Hepatocyte (in vitro differentiated cells): ENCODE data around the gene NR6A1. TPM values are rescaled to one million over a fixed set of nuclear protein-coding genes. Genes with fewer than 3 reads are reported as not detected.

Experiments
- DNase-seq: peaks from one replicate; pipeline ENCODE4 v3.0.0-alpha.2; 2016; ENCODE audit warnings: low spot score
- H2AFZ ChIP-seq: fragments of 200-600 bp; sonication (generic); 2 replicates; pipeline ENCODE4 v1.6.0; 2016; ENCODE audit warnings: antibody characterized with exemption, mild to moderate bottlenecking
- H3K27ac ChIP-seq: fragments of 200-600 bp; sonication (generic); 2 replicates; pipeline ENCODE4 v1.5.1; 2016; ENCODE audit warnings: mild to moderate bottlenecking
- H3K27me3 ChIP-seq: fragments of 200-600 bp; sonication (generic); 2 replicates; pipeline ENCODE4 v1.6.1; 2016
- H3K36me3 ChIP-seq: fragments of 200-600 bp; sonication (generic); replicated peaks from 2 replicates; pipeline ENCODE4 v1.5.1; 2016; ENCODE audit warnings: low read depth; ENCODE audit not compliant: insufficient read depth
- H3K4me1 ChIP-seq: fragments of 200-600 bp; sonication (generic); 2 replicates; pipeline ENCODE4 v1.5.1; 2016; ENCODE audit warnings: mild to moderate bottlenecking, moderate library complexity; ENCODE audit not compliant: insufficient read depth
- H3K4me2 ChIP-seq: fragments of 200-600 bp; sonication (generic); 2 replicates; pipeline ENCODE4 v1.6.0; 2016
- H3K4me3 ChIP-seq: fragments of 200-600 bp; sonication (generic); 2 replicates; pipeline ENCODE4 v1.5.1; 2016; ENCODE audit warnings: mild to moderate bottlenecking
- H3K79me2 ChIP-seq: fragments of 200-600 bp; sonication (generic); 2 replicates; pipeline ENCODE4 v1.6.0; 2017; ENCODE audit warnings: mild to moderate bottlenecking
- H3K9me2 ChIP-seq: fragments of 200-600 bp; sonication (generic); replicated peaks from 2 replicates; pipeline ENCODE4 v1.6.0; 2017; ENCODE audit warnings: mild to moderate bottlenecking; ENCODE audit not compliant: insufficient read depth
- H3K9me3 ChIP-seq: fragments of 200-600 bp; sonication (generic); 2 replicates; pipeline ENCODE4 v1.5.1; 2016; ENCODE audit warnings: low read depth, mild to moderate bottlenecking
- H4K20me1 ChIP-seq: fragments of 200-600 bp; sonication (generic); 2 replicates; pipeline ENCODE4 v1.6.0; 2016; ENCODE audit warnings: mild to moderate bottlenecking; ENCODE audit not compliant: insufficient read depth, poor library complexity, severe bottlenecking
- CTCF ChIP-seq: fragments of 200-600 bp; sonication (generic); IDR thresholded peaks from 2 replicates; pipeline ENCODE4 v1.5.1; 2016; ENCODE audit warnings: antibody characterized with exemption, mild to moderate bottlenecking; ENCODE audit not compliant: poor library complexity
- EZH2 ChIP-seq: fragments of 200-600 bp; sonication (generic); IDR thresholded peaks from 2 replicates; pipeline ENCODE4 v1.6.1; 2016; ENCODE audit warnings: antibody characterized with exemption, mild to moderate bottlenecking, borderline replicate concordance
- EZH2phosphoT487 ChIP-seq: fragments of 200-600 bp; sonication (generic); IDR thresholded peaks from one replicate; pipeline ENCODE4 v1.6.1; 2018; ENCODE audit warnings: antibody characterized with exemption, mild to moderate bottlenecking, low read depth, moderate library complexity; ENCODE audit not compliant: unreplicated experiment, severe bottlenecking
- WGBS: methylation state at CpG from one replicate; pipeline ENCODE4 v1.1.6; 2016; ENCODE audit warnings: low lambda C conversion rate; ENCODE audit errors: missing lambda C conversion rate; 5-methylcytosine and 5-hydroxymethylcytosine counted together
- polyA plus RNA-seq: library from polyadenylated mRNA; unstranded; fragments of >200 nt; fragmentation: Nextera tagmentation; extraction: Ambion mirVana; gene quantifications from 2 replicates; pipeline ENCODE4 v1.2.1, GENCODE V29; 2016
- total RNA-seq: library from RNA; depleted of rRNA; stranded (reverse); fragments of >200 nt; gene quantifications from 2 replicates; pipeline ENCODE4 v1.2.3, GENCODE V29; 2014

NR6A1 gene
- total and polyA plus RNA-seq, 2 experiments from 2014 or later: 1.2 to 4.0 TPM

GRCh38 chr9:124475158-124475867, 295.8 kb downstream of the NR6A1 start:
- H3K4me1 ChIP-seq: peaks cover 9% of the 10 kb centered on the region
- H3K4me2 ChIP-seq: no peak overlapping the region
- no peak for DNase-seq
- H2AFZ ChIP-seq: no peak overlapping the region
- 77% methylated on average over 19 of the region's 21 CpGs for WGBS
- H3K9me3 ChIP-seq: no peaks in the 10 kb centered on the region
- peaks cover 25% of the 10 kb centered on the region for H3K27me3 ChIP-seq
- H3K9me2 ChIP-seq: no peaks in the 10 kb centered on the region
- H3K27ac ChIP-seq: no peak overlapping the region
- no peak overlapping the region for H3K4me3 ChIP-seq
- H4K20me1 ChIP-seq: no peaks in the 10 kb centered on the region
- no peaks in the 10 kb centered on the region for H3K79me2 ChIP-seq
- no peak for TF ChIP-seq EZH2
- no peak for TF ChIP-seq CTCF
- no peak for TF ChIP-seq EZH2phosphoT487
- no peaks in the 10 kb centered on the region for H3K36me3 ChIP-seq

DNA sequence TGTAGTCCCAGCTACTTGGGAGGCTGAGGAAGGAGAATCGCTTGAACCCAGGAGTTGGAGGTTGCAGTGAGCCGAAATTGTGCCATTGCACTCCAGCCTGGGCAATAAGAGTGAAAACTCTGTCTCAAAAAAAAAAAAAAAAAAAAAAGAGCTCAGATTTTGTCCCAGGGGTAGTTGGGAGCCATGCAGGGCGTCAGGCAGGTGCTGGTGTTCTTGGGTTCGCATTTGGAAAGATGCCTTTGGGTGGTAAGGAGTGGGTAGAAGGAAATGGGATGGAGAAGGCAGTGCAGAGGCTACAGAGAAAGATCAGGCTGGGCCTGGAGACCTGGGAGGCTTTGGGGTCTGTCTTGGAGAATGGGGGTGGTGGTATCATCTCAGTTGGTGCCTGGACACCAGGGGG, 297.0 kb downstream of the NR6A1 start:
- Histone ChIP-seq H3K9me3 (no peaks in the 10 kb centered on the region), H3K9me2 (no peaks in the 10 kb centered on the region), H3K27me3 (peaks cover 25% of the 10 kb centered on the region), H3K4me3 (no peak overlapping the region), H4K20me1 (no peaks in the 10 kb centered on the region), H2AFZ (no peak overlapping the region), H3K36me3 (no peaks in the 10 kb centered on the region), H3K79me2 (no peaks in the 10 kb centered on the region), H3K4me2 (no peak overlapping the region), H3K27ac (no peak overlapping the region), H3K4me1 (peaks cover 9% of the 10 kb centered on the region)
- no peak for TF ChIP-seq EZH2phosphoT487
- no peak for TF ChIP-seq EZH2
- no peak for TF ChIP-seq CTCF
- no peak for DNase-seq
- 89% methylated on average over 4 of the region's 4 CpGs for WGBS

DNA sequence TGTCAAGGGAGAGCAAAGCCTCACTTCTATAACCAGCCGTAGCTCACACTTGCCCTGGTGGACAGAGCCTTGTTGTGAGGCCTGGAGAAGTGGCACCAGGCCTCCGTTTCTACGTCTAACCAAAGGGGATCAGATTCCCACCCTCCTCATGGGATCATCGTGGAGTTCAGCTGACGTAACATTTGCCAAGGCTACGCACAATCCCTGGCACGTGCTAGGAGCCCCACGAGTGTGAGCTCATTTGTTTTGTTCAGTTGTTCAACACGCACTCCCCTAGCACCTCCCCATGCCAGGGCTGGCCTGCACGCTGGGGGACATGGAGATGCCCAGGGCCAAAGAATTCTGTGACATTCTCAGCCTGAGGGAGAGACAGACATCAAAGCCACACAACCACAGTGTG, 297.8 kb downstream of the NR6A1 start:
- H3K4me1 ChIP-seq: peaks cover 9% of the 10 kb centered on the region
- no peak overlapping the region for H3K4me2 ChIP-seq
- TF ChIP-seq CTCF: no peak
- no peak for TF ChIP-seq EZH2
- TF ChIP-seq EZH2phosphoT487: no peak
- H3K79me2 ChIP-seq: no peaks in the 10 kb centered on the region
- H3K36me3 ChIP-seq: no peaks in the 10 kb centered on the region
- no peak overlapping the region for H3K4me3 ChIP-seq
- no peaks in the 10 kb centered on the region for H4K20me1 ChIP-seq
- DNase-seq: no peak
- no peak overlapping the region for H3K27ac ChIP-seq
- 90% methylated on average over 10 of the region's 10 CpGs for WGBS
- peaks cover 17% of the 10 kb centered on the region for H3K27me3 ChIP-seq
- no peak overlapping the region for H2AFZ ChIP-seq
- no peaks in the 10 kb centered on the region for H3K9me2 ChIP-seq
- H3K9me3 ChIP-seq: no peaks in the 10 kb centered on the region
